UCSD-AML1 (cell line): ENCODE data around the gene FOXD2.

Experiments used
- DNase-seq: peaks from one replicate; lab custom pipeline; 2025; ENCODE audit not compliant: unreplicated experiment; lab: John Stamatoyannopoulos, UW

FOXD2 gene

DNA sequence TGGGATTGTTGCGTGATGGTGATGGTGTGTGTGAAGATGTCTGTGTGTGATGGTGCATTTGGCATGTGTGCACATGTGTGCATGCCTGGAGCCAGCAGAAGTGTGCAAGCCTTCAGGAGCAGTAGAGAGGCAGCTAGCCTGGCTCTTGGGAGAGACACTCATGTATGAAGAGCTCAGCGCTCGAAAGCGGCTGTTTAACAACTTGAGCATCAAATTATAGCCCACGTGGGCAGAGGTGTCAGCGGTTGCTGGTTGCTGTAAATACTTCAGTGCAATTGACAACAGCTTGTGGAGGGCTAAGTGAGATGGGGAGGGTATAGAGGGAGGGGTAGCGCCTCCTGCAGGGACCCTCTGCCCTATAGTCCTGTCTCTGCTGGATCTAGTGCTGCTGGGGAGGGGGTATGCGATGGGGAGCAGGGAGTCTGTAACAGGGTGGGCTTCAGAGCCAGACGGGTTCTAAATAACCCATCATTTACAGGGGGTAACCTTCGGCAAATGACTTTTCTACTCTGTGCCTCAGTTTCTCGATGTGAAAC, 21.5 kb downstream of the FOXD2 start:
- no peak for DNase-seq

DNA sequence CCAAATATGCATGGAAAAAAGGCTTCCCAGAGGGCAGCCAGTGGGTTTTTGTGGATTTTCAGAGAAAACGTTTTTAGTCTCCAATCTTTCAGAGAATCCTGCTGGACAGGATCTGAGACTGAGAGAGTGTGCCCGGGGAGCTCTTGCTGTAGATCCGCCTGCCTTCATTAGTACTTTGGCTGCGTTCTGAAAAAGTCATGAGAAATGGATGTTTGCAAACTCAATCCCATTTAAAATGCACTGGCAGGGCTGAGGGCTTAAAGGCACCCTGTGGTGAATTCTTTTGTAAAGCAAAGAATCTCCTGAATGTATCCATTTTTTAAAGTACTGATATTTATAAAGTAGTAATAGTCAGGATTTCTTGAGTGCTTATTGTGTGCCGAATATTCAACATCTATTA, 22.2 kb downstream of the FOXD2 start:
- DNase-seq: no peak

DNA sequence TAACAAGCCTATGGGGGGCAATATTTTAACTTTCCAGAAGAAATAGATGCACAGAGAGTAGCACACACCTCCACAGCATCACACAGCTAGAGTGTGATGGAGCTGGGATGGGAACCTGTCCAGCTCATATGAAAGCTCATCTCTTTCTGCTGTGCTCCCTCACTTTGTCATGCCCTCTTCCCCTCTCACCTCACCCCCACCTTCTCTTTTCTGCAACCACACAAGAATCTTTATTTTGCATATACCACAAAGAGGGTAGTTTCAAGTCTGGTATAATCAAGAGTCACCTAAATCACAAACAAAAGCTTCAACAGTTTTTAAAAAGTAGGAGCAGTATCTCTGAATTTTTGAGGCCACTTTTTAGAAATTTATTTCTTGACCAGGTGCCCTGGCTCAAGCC, 22.6 kb downstream of the FOXD2 start:
- DNase-seq: no peak

DNA sequence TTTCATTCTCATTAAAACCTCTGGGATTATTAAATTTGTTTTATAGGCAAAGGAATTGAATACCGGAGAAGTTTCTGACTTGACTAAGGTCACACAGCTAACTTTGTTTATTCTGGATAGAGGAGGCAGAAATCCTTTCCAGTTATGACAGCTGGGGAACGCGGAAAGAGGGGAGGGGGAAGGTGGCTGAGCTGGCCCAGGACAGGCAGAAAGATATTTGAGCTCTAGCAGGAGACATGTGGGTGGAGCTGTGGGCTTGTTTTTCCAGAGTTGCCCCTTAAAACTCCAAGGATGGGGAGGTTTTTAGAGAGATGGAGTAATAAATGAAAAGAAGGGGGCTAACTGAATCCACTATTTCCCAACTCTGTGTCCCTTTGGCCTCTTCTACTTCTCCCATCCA, 27.8 kb downstream of the FOXD2 start:
- no peak for DNase-seq

DNA sequence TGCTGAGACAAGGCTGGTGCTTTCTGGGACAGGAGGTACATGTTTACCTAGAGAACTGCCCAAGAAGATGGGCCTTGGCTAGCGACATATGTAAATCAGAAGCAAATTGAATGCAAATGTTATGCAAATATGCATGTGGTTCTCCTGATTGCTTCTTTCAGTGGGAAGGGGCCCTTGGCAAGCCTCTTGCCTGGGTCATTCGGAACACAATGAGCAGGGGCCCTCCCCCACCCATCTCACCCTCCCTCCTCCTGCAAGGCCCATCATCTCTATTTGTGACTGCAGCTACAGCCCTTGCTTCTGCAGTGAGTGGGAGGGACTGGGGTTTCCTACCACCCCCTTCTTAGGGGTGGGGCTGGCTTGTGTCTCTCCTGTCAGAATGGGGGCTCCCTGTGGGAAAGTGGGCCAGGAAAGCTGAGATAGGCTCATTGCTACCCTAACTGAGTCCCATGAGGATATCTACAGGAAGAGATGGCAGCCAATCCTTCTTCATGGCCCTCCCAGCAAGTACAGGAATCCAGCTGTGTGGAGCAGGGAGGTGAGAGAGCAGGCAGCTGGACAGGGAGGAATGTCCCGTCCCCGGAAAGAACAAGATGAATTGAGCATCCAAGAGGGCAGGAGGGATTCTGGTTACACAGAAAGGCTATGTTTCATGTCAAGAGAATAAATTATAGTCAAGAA, 31.0 kb downstream of the FOXD2 start:
- DNase-seq: no peak

DNA sequence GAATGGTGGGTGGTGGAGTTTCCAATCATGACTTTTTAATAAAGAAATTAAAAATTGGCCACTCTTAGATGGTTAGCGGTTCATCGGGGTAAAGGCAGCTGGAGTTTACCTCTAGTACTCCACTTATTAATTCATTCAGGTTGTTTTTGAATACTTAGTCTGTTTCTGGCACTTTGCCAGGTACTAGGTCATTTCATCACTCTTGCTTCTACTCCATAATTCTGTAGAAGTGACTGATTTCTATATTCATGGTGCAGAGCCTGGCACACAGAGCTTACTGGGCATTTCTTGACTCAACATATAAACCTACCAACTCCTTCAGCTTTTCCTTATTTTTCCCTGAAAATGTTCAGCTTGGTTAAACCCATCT, 31.5 kb downstream of the FOXD2 start:
- DNase-seq: no peak

DNA sequence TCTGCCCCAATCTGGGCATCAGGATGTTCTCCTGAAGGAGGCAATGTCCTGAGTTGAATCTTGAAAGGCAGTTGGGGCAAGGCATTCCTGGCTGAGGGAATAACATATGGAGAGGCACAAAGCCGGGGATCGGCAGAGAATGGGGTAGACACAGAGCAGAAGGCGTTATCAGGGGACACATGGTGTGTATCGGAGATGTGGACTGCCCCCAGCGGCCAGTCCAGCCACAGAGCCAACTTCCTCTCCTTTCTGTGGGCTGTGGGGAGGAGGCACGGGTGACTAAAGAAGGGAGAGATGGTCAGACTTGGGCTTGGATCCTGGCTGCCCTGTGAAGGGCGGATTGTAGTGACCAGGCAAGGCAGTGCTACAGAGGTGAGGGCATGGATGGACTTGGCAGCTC, 32.1 kb downstream of the FOXD2 start:
- DNase-seq: peak; percentile 27

DNA sequence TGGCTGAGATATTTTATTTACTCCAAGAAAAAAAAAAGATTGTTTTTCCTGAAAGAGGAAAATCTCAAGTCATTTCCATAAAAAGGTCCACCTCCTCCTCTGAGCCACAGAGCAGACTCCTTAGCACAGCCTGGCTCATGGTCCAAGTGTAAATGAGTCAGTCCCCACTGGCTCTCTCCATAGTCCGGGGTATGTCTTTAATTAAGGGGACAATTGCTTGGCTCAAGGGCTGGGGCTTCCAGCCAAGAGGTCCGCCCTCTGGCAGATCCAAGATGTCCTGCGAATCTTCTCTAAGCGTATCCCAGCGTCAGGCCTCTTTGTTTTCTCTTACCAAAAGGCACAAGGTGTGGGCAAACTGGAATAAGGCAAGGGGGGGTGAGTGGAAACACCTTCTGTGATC, 33.3 kb downstream of the FOXD2 start:
- no peak for DNase-seq

DNA sequence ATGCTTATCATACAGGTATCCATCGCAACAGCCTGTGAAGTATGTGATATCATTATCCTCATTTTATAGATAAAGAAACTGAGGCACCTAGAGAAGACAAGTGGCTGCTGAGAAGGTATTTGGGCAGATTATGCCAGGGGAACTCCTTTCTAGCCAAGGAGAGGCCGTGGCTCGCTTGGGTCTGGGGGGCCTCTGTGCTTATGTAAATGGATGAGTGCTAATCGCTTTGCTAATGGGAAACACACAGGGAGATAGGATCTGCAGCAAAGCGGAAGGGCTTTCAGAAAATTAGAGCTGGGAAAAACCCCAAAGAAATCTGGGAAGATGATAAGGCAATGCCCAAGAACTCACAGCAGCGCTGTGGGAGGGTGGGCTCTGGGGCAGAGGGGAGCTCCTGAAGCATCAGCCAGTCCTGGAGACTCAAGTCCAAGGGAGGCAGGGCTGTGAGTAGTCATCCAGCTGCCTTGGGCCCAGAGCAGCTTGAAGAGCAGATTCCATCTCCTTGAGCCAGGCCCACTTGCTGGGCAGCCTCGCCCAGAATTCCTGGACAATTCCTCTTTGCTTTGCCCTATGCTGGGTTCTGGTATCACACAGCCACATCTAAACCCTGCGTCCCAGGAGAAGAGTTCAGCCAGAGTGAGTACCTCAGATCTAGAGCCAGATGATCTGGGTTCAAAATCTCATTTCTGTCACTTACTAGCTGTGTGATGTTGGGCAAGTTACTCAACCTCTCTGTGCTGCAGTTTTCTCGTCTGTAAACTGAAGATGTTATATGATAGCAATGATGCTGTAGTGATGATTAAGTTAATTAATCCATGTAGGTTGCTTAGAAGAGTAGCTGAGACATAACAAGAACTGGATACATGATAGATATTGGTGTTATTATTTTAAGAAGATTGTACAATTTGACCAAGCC, 36.7 kb downstream of the FOXD2 start:
- DNase-seq: no peak

DNA sequence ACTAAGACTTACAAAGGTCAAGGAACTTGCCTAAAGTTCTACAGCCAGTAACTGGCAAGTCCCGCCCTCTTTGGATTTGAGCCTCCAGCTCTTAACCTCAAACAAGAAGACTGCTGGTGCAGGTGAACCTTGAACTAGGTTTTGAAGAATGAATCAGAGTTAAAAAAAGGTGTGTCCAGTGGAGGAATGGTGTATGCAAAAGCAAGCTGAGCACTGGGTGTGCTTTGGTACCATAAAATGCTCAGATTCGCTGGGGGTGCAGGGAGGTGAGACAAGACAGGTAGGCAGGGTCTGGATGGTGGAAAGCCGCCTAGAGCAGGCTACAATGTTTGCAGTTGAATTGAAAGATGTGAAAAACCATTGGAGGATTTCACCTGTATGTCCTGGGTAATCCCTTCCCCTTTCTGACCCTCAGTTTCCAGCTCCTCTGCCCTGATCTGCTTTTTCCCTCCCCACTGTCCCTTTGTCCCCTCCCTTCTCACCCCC, 39.8 kb downstream of the FOXD2 start:
- no peak for DNase-seq

DNA sequence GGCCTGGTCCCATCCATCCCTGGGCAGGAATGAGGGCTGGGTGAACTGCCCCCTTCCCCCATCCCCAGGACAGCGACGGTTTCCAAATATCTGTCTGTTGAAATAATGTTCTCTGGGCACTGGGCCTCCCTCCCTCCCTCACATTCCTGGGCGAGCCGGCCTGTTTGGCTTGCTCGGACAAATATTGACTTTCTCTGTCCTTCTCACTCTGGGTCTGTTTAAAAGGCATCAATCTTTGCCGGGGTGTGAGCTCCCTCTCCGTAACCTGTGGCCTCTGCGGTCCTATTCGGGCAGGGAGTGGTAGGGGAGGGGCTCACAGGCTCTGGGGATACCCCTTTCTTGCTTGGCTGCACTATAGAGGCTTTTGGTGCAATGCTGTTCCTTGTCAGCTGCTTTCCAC, 40.2 kb downstream of the FOXD2 start:
- DNase-seq: no peak

DNA sequence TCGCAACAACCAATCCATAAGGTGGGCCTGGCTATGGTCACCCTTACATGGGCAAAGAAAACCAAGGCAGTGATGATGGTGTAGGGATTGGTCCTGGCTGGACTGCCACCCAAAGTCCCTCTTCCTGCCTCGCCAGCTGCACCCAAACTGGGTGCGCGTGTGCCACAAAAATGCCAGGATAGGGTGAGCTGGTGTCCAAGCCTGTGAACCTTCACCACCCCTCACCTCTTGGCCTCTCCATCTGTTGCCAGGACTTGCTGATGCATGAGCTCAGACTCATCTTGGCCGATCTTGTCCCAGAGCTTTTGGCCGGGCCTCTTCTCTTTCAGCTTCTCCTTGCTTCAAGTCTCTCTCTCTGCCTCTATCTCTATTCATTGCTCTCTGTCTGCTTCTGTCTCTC, 41.8 kb downstream of the FOXD2 start:
- DNase-seq: no peak

DNA sequence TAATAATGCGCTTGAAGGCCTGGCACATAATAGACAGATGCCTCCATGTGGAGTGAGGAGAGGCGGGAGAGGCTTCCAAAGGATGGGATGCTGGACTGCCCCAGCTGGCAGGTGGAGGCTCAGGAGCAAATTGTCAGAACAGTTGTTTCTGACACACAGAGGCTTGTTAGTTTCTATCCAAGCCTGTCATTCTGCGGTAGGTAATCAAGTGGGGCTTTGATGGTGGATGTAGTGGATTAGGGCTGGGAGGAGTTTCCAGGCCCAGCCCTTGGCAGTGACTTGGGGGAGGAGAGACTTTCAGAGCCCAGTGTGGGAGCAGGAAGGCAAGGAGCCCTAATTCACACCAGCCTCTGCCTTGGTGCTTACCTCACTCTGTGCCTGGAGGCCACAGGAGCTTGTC, 44.1 kb downstream of the FOXD2 start:
- no peak for DNase-seq

DNA sequence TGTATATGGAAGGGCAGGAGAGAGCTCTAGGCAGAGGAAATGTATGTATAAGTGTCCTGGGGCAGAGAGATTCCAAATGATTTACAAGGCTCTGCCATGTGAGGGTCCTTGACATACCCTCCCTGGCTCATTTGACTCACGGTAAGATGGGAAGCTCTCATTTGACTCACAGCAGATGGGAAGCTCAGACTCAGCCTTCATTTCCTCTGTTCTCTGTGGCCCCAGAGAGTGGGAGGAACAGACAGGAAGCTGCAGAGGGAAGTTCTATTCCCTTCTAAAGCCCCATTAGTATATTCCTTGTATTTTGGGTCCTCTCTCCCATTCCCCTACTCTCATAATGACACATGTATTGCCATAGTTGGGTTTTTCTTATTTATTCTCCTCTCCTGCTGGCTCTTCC, 44.9 kb downstream of the FOXD2 start:
- DNase-seq: peak; percentile 27

DNA sequence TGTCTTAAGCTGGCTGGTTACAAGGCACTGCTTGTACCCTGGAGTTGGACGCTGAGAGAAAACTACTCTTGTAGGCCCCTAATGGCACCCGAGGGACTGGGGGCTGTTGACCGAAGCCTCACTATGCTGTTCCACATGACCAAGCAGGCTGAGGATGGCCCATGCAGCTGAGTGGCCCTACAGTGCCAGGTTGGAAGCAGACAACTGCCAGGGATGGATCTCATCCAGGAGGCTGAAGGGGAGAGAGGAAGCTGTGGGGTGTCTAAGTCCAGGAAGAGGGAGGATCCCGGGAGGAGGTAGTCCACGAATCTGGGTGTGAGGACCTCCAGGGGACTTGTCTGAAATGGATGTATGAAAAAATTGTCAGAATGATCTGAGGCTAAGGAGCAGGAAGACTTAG, 45.8 kb downstream of the FOXD2 start:
- no peak for DNase-seq

DNA sequence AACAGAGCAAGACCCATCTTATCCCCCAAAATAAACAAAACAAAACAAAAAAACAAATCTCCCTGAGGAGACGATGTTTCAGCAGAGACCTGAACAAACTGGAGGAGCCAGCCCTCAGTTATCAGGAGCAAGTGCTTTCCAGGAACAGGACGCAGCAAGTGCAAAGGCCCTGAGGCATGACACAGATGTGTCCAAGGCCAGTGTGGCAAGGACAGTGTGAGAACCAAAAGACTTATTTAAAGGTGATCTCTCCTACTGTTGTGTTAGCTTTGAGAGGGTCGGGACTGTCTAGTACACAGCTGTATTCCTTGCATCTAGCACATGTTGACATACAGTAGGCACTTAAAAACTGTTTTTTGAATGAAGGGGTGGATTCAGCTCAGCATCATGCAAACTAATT, 48.0 kb downstream of the FOXD2 start:
- no peak for DNase-seq

DNA sequence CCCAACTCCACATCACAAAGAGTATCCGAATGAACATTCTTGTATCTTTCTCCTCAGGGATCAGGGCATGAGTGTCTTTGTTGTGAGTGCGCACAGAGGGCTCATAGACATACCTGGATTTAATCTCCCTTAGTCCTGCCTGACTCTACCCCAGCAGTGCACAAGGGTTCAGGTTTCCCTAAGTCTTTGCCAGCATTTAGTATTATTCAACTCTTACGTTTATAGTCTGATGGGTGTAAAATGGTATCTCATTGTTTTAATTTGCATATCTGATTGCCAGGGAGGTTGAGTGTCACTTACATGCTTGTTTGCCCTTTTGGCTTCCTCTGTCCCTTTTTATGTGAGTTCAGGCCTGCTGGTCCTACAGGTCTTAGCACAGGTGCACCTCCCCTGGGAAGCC, 49.5 kb downstream of the FOXD2 start:
- no peak for DNase-seq

DNA sequence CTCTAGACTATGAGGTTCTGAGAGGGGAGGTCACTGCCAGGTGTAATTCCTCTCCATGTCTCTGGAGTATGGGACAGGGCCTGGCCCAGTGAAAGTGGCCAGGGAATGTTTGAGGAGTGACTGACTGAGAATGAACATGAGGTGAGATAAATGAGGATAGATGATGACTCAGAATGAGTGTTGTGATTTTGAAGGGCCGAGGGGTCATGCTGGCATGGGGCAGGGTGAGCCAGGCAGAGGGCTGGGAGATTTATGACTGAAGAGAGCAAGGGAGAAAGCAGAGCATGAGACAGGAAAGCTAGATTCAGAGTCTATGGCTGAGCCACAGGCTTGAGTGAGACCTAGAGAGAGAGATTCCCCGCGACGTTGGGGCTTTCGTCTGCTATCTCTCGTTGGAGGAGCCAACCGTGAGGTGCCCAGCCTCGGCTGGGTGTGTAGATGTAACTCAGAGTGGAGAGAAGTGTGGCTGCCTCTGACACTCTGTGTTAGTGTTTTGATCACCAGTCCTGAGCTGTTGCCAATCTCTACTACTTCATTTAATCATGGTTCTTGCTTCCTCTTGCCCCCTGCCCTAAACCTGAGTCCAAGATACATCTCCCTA, 50.1 kb downstream of the FOXD2 start:
- DNase-seq: no peak
